B cell (primary cell): ENCODE measurements around the gene MCM3AP. TPM values are rescaled to one million over a fixed set of nuclear protein-coding genes. Genes with fewer than 3 reads are reported as not detected.

Experiments used
- ATAC-seq: fragments of 200-7000 bp; cut with Tn5 transposase; one replicate; pipeline ENCODE4 v1.10.0; 2021; ENCODE audit warnings: low read depth, mild to moderate bottlenecking, moderate number of reproducible peaks, moderate library complexity
- CTCF ChIA-PET: fragments of 350-600 bp; sonication (Branson Sonifier 250); formaldehyde crosslinking; loops from one replicate; lab custom pipeline; 2021; ENCODE audit warnings: antibody characterized with exemption, inconsistent platforms; lab: Charles Lee
- POLR2A ChIA-PET: fragments of 350-600 bp; sonication (Branson Sonifier 250); formaldehyde crosslinking; loops from one replicate; lab custom pipeline; 2021; ENCODE audit warnings: antibody characterized with exemption; lab: Charles Lee
- DNase-seq: peaks from one replicate; pipeline ENCODE4 v3.0.0; 2013
- H2AFZ ChIP-seq: 2 replicates; pipeline ENCODE4 v1.6.1; 2012; ENCODE audit warnings: mild to moderate bottlenecking, low read depth, low read length; ENCODE audit not compliant: insufficient read depth, poor library complexity, severe bottlenecking
- H3K27ac ChIP-seq, 2 donors: 1 replicate in 1 of 2; 2 replicates in 1 of 2; pipeline ENCODE4 v1.5.1; 2012 to 2013; ENCODE audit warnings: low read length in 2 of 2, mild to moderate bottlenecking in 2 of 2, moderate library complexity in 1 of 2
- H3K27me3 ChIP-seq, 4 experiments: fragments of 200-600 bp in 1 of 4; sonication (generic) in 1 of 4; replicated peaks in 1 of 4; 1 replicate in 2 of 4; 2 replicates in 2 of 4; pipeline versions ENCODE4 v1.6.1 to v1.7.0; 2013 to 2016; ENCODE audit warnings: low read length in 3 of 4, mild to moderate bottlenecking in 2 of 4, mixed read lengths in 1 of 4, moderate library complexity in 1 of 4; ENCODE audit not compliant: insufficient read depth in 4 of 4, control insufficient read depth in 3 of 4; ENCODE audit errors: control extremely low read depth in 1 of 4
- H3K36me3 ChIP-seq, 2 experiments: replicated peaks in 1 of 2; 1 replicate in 1 of 2; 2 replicates in 1 of 2; pipeline versions ENCODE4 v1.6.1 to v1.7.1; 2013; ENCODE audit warnings: low read length in 1 of 2; ENCODE audit not compliant: insufficient read depth in 2 of 2, control insufficient read depth in 1 of 2; ENCODE audit errors: control extremely low read depth in 1 of 2, extremely low read depth in 1 of 2
- H3K4me1 ChIP-seq, 2 donors: fragments of 200-600 bp in 1 of 2; sonication (generic) in 1 of 2; 1 replicate in 1 of 2; 2 replicates in 1 of 2; pipeline versions ENCODE4 v1.5.1 to v1.6.1; 2013 to 2017; ENCODE audit warnings: low read length in 2 of 2; ENCODE audit not compliant: control insufficient read depth in 2 of 2, insufficient read depth in 2 of 2
- H3K4me2 ChIP-seq: replicated peaks from 2 replicates; pipeline ENCODE3; 2012; ENCODE audit warnings: mild to moderate bottlenecking, low read depth, low read length; ENCODE audit not compliant: poor library complexity, severe bottlenecking
- H3K4me3 ChIP-seq, 5 experiments: fragments of 200-600 bp in 1 of 5; sonication (generic) in 1 of 5; 1 replicate in 3 of 5; 2 replicates in 2 of 5; pipeline versions ENCODE4 v1.5.1 to v1.7.0; 2011 to 2016; ENCODE audit warnings: low read length in 4 of 5, mild to moderate bottlenecking in 4 of 5, low read depth in 2 of 5, control low read depth in 1 of 5, moderate library complexity in 1 of 5; ENCODE audit not compliant: insufficient read depth in 1 of 5; ENCODE audit errors: control extremely low read depth in 1 of 5, extremely low read depth in 1 of 5
- H3K79me2 ChIP-seq: fragments of 200-600 bp; sonication (generic); one replicate; pipeline ENCODE4 v1.6.0; 2016; ENCODE audit warnings: low read length; ENCODE audit not compliant: control insufficient read depth, insufficient read depth
- H3K9ac ChIP-seq: fragments of 200-600 bp; sonication (generic); 2 replicates; pipeline ENCODE4 v1.6.1; 2017; ENCODE audit warnings: mild to moderate bottlenecking, low read length, moderate library complexity
- H3K9me3 ChIP-seq, 3 donors: one replicate each; pipeline versions ENCODE4 v1.6.1 to v1.7.1; 2013; ENCODE audit warnings: low read length in 2 of 3; ENCODE audit not compliant: control insufficient read depth in 2 of 3, insufficient read depth in 1 of 3; ENCODE audit errors: control extremely low read depth in 1 of 3
- H4K20me1 ChIP-seq: 2 replicates; pipeline ENCODE4 v1.6.0; 2012; ENCODE audit warnings: mild to moderate bottlenecking, low read length; ENCODE audit not compliant: insufficient read depth, control insufficient read depth, poor library complexity, severe bottlenecking
- H3K27ac Mint-ChIP-seq: one replicate; pipeline ENCODE4 v1.8.0; 2021; ENCODE audit warnings: mixed read lengths
- H3K27me3 Mint-ChIP-seq: one replicate; pipeline ENCODE4 v1.8.0; 2021; ENCODE audit warnings: mixed read lengths
- H3K4me1 Mint-ChIP-seq: one replicate; pipeline ENCODE4 v1.8.0; 2021; ENCODE audit warnings: mixed read lengths
- H3K4me3 Mint-ChIP-seq: one replicate; pipeline ENCODE4 v1.8.0; 2021; ENCODE audit warnings: mixed read lengths
- H3K9me3 Mint-ChIP-seq: one replicate; pipeline ENCODE4 v1.8.0; 2022; ENCODE audit warnings: mixed read lengths; ENCODE audit not compliant: insufficient read depth
- EZH2 ChIP-seq: IDR thresholded peaks from 2 replicates; pipeline ENCODE4 v1.6.1; 2012; ENCODE audit warnings: borderline replicate concordance, low read depth, mild to moderate bottlenecking, moderate library complexity, low read length; ENCODE audit not compliant: insufficient read depth, poor library complexity, severe bottlenecking
- WGBS: methylation state at CpG from one replicate; pipeline ENCODE4 v1.1.5; 2013; ENCODE audit warnings: missing lambda C conversion rate; ENCODE audit not compliant: insufficient coverage; 5-methylcytosine and 5-hydroxymethylcytosine counted together
- intact Hi-C: fragments of 100-400 bp; cut with micrococcal nuclease; formaldehyde crosslinking; loops from one replicate; pipeline ENCODE4 v1.10.0; 2022
- polyA plus RNA-seq: library from polyadenylated mRNA; depleted of rRNA; stranded (reverse); fragments of >200 nt; gene quantifications from 2 replicates; pipeline ENCODE4 v1.2.3, GENCODE V29; 2012
- total RNA-seq, 2 donors: library from RNA; stranded (reverse); fragments of 120-200 nt in 1 of 2; gene quantifications; 1 replicate in 1 of 2; 2 replicates in 1 of 2; pipeline versions ENCODE4 v1.2.3 to v1.2.4, GENCODE V29; 2013 to 2022
- TF ChIP-seq, protein P1 (sequence below): fragments of 200-600 bp; IDR thresholded peaks from one replicate; pipeline ENCODE4 v1.8.0; 2022; ENCODE audit warnings: antibody characterized with exemption, mild to moderate bottlenecking

Gene MCM3AP
- total and polyA plus RNA-seq, 2 donors (not counting 1 experiment from before 2014, with no cell fraction given): 61.7 to 180 TPM

- peaks cover 25% of the 10 kb centered on the region for H3K4me1 Mint-ChIP-seq
- ChIA-PET POLR2A (no interaction called here), CTCF (no interaction called here)
- no peak overlapping the region for H3K4me2 ChIP-seq
- DNase-seq (no peak), ATAC-seq (no peak)
- no peak overlapping the region for H3K27ac Mint-ChIP-seq
- peaks cover 48% of the 10 kb centered on the region for H3K79me2 ChIP-seq
- peaks cover 14% of the 10 kb centered on the region in 2 donors for H3K4me1 ChIP-seq
- H3K9me3 ChIP-seq: no peaks in the 10 kb centered on the region
- H3K27ac ChIP-seq: no peak overlapping the region
- no peaks in the 10 kb centered on the region for H3K27me3 ChIP-seq
- TF ChIP-seq EZH2: no peak
- TF ChIP-seq, protein P1, sequence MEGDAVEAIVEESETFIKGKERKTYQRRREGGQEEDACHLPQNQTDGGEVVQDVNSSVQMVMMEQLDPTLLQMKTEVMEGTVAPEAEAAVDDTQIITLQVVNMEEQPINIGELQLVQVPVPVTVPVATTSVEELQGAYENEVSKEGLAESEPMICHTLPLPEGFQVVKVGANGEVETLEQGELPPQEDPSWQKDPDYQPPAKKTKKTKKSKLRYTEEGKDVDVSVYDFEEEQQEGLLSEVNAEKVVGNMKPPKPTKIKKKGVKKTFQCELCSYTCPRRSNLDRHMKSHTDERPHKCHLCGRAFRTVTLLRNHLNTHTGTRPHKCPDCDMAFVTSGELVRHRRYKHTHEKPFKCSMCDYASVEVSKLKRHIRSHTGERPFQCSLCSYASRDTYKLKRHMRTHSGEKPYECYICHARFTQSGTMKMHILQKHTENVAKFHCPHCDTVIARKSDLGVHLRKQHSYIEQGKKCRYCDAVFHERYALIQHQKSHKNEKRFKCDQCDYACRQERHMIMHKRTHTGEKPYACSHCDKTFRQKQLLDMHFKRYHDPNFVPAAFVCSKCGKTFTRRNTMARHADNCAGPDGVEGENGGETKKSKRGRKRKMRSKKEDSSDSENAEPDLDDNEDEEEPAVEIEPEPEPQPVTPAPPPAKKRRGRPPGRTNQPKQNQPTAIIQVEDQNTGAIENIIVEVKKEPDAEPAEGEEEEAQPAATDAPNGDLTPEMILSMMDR: no peak
- H3K4me3 Mint-ChIP-seq: no peak overlapping the region
- no peaks in the 10 kb centered on the region for H3K27me3 Mint-ChIP-seq
- no peaks in the 10 kb centered on the region for H3K9me3 Mint-ChIP-seq
- H3K36me3 ChIP-seq: peaks cover 0 to 2% of the 10 kb centered on the region in 2 experiments
- intact Hi-C loops: no loop called here
- H3K9ac ChIP-seq: no peak overlapping the region
- no peak overlapping the region for H2AFZ ChIP-seq
- WGBS: 87% methylated on average over 3 of the region's 7 CpGs
- no peak overlapping the region for H3K4me3 ChIP-seq
- peaks cover 10% of the 10 kb centered on the region for H4K20me1 ChIP-seq
Observed at GRCh38 chr21:46223217-46223616, 62.2 kb downstream of the MCM3AP start.

DNA sequence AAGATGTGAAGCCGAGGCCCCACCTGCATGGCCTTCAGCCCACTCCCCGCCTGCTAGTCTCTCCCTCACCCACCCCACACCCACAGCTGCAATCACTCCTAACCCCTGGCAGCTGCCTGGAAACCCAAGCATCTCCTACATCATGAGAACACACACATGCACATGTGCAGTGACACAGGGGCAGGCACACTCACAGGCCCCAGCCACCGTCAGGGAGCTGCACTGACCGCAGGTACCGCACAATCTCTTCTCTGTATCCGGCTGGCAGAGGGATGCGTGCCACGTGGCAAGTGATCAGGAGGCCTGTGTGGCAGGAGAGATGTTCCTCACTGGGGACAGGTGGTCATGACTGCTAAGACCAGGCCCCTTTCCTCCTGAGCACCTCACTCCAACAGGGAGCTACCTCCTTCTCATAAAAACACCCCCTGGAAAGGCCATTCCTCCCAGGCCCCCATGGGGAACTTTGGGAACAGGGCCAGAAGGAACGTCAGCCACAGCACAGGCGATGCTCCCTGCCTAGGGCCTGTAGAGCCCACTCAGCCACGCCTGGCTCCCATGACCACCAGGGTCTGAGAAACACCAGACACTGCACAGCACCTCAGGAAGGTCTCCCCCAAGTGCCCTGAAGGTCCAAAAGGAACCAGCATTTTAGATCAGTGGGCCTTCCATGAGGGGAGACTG, 62.8 kb downstream of the MCM3AP start:
- no peak for TF ChIP-seq EZH2
- TF ChIP-seq, protein P1: no peak
- DNase-seq (no peak), ATAC-seq (no peak)
- H3K27ac Mint-ChIP-seq: no peak overlapping the region
- peaks cover 20% of the 10 kb centered on the region for H3K4me1 Mint-ChIP-seq
- no peaks in the 10 kb centered on the region for H3K27me3 Mint-ChIP-seq
- no peak overlapping the region for H3K4me3 Mint-ChIP-seq
- H4K20me1 ChIP-seq: peaks cover 6% of the 10 kb centered on the region
- H3K27ac ChIP-seq: no peak overlapping the region
- no peak overlapping the region for H3K9ac ChIP-seq
- no peaks in the 10 kb centered on the region for H3K27me3 ChIP-seq
- H2AFZ ChIP-seq: no peak overlapping the region
- H3K4me3 ChIP-seq: no peak overlapping the region
- ChIA-PET CTCF (no interaction called here), POLR2A (no interaction called here)
- no peaks in the 10 kb centered on the region for H3K9me3 ChIP-seq
- no peak overlapping the region for H3K4me2 ChIP-seq
- no peaks in the 10 kb centered on the region for H3K9me3 Mint-ChIP-seq
- H3K36me3 ChIP-seq: peaks cover 0 to 2% of the 10 kb centered on the region in 2 experiments
- H3K79me2 ChIP-seq: peaks cover 43% of the 10 kb centered on the region
- H3K4me1 ChIP-seq: peaks cover 7 to 9% of the 10 kb centered on the region in 2 donors
- intact Hi-C loops: no loop called here
- WGBS: 85% methylated on average over 5 of the region's 11 CpGs
